ENCODE results near the gene RTF2. TPM values are rescaled to one million over a fixed set of nuclear protein-coding genes. Genes with fewer than 3 reads are reported as not detected.
A peak's percentile ranks its signal among the peaks of the same experiment; 100 is the strongest.

Gene RTF2
- total and polyA plus RNA-seq, 7 experiments from 2014 or later = 62.5 to 157 (median 81.2) TPM

DNA sequence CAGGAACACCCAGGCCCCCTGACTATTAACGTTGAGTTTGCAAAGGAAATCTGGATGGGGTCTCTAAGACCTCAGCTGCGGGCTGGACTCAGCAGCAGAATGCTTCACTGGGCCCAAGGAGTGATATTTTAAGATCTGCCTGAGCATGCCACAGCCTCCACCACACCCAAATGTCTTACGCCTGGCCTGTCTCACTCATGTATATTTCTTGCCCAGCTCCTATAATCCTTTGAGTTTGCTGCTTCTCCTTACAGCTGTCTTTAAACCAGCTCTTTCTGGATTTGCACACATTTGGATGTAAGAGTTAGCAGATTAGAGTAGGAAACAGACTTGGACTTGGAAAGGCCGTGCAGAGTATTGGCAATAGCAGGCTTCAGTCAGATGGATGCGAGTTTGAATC, 40.0 kb upstream of the RTF2 start:
- Mint-ChIP-seq H3K27ac (peak overlapping the region in 8 of 9 donors; percentile 52 to 99 (median 94)), H3K4me1 (peaks cover 38 to 80% (median 70%) of the 10 kb centered on the region in 7 donors), H3K36me3 (peaks cover 0 to 45% (median 19%) of the 10 kb centered on the region in 5 donors), H3K4me3 (peak overlapping the region in 9 of 10 donors; percentile 65 to 96 (median 87)), H3K9me3 (peaks cover 0 to 2% (median 0%) of the 10 kb centered on the region in 11 donors), H3K27me3 (no peaks in the 10 kb centered on the region)
- DNase-seq (no peak), ATAC-seq (no peak)
- H3K4me3 ChIP-seq (ENCODE audit: low read length) = no peak overlapping the region
- intact Hi-C loops (cut with micrococcal nuclease) = loop anchor here in 1 of 2 donors (2.0 kb wide), 1 partner anchor 16 kb away; the partner anchor contains the start of gene CASS4
- H3K9me3 ChIP-seq (ENCODE audit: control insufficient read depth in 2 of 3, low read length in 3 of 3) = no peaks in the 10 kb centered on the region
- H3K27me3 ChIP-seq (ENCODE audit: control insufficient read depth in 2 of 2, insufficient read depth in 2 of 2, low read length in 2 of 2) = no peaks in the 10 kb centered on the region
- POLR2A ChIA-PET = interaction anchor here (0.8 to 2.9 kb wide), 5 partner anchors 9 to 15 kb away, joined by 4 to 20 read pairs (median 6); partner anchors contain the start of gene CASS4
- peak overlapping the region; percentile 76 for H3K27ac ChIP-seq (ENCODE audit: low read depth, low read length)
- CTCF ChIA-PET = interaction anchor here (1.0 to 1.6 kb wide), 4 partner anchors 10 to 16 kb away, joined by 3 to 10 read pairs (median 3); partner anchors contain the start of gene CASS4
- peaks cover 19 to 22% of the 10 kb centered on the region in 2 donors for H3K4me1 ChIP-seq (ENCODE audit: control insufficient read depth in 2 of 2, insufficient read depth in 2 of 2, low read length in 2 of 2)
- H3K36me3 ChIP-seq (ENCODE audit: control insufficient read depth in 2 of 3, insufficient read depth in 3 of 3, low read length in 3 of 3) = no peaks in the 10 kb centered on the region

DNA sequence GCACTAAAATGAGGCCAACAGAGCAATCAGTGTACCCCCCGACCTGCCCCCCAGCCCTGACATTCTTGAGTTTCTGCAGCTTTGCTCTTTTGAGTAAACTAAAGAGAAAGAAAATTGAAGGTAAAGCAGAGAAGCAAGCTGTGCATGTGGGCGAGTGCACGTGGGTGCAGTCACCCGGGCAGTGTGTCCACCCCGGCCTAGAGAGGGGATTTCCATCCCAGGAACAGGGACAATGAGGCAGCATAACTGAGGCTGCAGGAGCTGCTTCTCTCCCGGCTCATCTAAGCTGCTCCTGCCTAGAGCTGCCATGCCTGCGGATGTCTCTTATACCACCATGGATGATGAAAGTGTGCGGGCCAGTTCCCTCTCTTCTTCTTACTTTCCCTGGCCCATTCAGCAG, 39.5 kb upstream of the RTF2 start:
- peaks cover 39 to 85% (median 74%) of the 10 kb centered on the region in 7 donors for H3K4me1 Mint-ChIP-seq
- ChIA-PET POLR2A (interaction anchor here (0.6 to 2.9 kb wide), 6 partner anchors 9 to 1029 kb away, joined by 3 to 20 read pairs (median 5); partner anchors contain the start of gene CASS4), CTCF (interaction anchor here (1.0 to 1.6 kb wide), 5 partner anchors 10 to 17 kb away, joined by 3 to 10 read pairs (median 3); partner anchors contain the start of gene CASS4)
- Histone ChIP-seq H3K4me1 (ENCODE audit: control insufficient read depth in 2 of 2, insufficient read depth in 2 of 2, low read length in 2 of 2) (peaks cover 22 to 24% of the 10 kb centered on the region in 2 donors), H3K4me3 (ENCODE audit: low read length) (peak overlapping the region; percentile 54), H3K27ac (ENCODE audit: low read depth, low read length) (peak overlapping the region; percentile 76), H3K27me3 (ENCODE audit: control insufficient read depth in 2 of 2, insufficient read depth in 2 of 2, low read length in 2 of 2) (no peaks in the 10 kb centered on the region), H3K36me3 (ENCODE audit: control insufficient read depth in 2 of 3, insufficient read depth in 3 of 3, low read length in 3 of 3) (no peaks in the 10 kb centered on the region), H3K9me3 (ENCODE audit: control insufficient read depth in 2 of 3, low read length in 3 of 3) (no peaks in the 10 kb centered on the region)
- peaks cover 0 to 2% (median 0%) of the 10 kb centered on the region in 11 donors for H3K9me3 Mint-ChIP-seq
- intact Hi-C loops (cut with micrococcal nuclease) = loop anchor here in 1 of 2 donors (1.0 to 2.0 kb wide), 2 partner anchors 8 to 16 kb away; partner anchors contain the start of gene CASS4
- no peaks in the 10 kb centered on the region for H3K27me3 Mint-ChIP-seq
- ATAC-seq (no peak), DNase-seq (no peak)
- H3K27ac Mint-ChIP-seq = peak overlapping the region; percentile 84 to 99 (median 94)
- H3K4me3 Mint-ChIP-seq = peak overlapping the region; percentile 77 to 96 (median 88)
- H3K36me3 Mint-ChIP-seq = peaks cover 0 to 50% (median 23%) of the 10 kb centered on the region in 5 donors

DNA sequence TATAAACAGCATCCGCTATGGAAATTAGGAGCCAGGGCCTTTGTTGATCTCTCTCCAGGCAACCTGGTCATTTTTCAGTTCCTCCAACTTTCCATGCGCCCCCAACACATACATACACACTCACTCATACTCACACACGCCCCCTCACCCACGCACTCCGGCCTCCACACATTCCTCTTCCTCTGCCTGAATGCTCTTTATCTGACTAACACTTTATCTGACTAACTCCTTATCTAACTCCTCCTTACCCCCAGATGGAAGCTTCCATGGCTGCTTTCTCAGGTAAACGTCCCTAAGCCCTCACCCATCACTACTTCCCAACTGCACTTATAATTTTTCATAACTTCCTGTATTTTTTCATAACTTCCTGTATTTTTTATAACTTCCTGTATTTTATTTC, 38.9 kb upstream of the RTF2 start:
- Histone ChIP-seq H3K27me3 (ENCODE audit: control insufficient read depth in 2 of 2, insufficient read depth in 2 of 2, low read length in 2 of 2) (no peaks in the 10 kb centered on the region), H3K4me1 (ENCODE audit: control insufficient read depth in 2 of 2, insufficient read depth in 2 of 2, low read length in 2 of 2) (peaks cover 22 to 26% of the 10 kb centered on the region in 2 donors), H3K36me3 (ENCODE audit: control insufficient read depth in 2 of 3, insufficient read depth in 3 of 3, low read length in 3 of 3) (no peaks in the 10 kb centered on the region), H3K9me3 (ENCODE audit: control insufficient read depth in 2 of 3, low read length in 3 of 3) (no peaks in the 10 kb centered on the region), H3K27ac (ENCODE audit: low read depth, low read length) (peak overlapping the region; percentile 76), H3K4me3 (ENCODE audit: low read length) (peak overlapping the region; percentile 54)
- peak overlapping the region; percentile 77 to 96 (median 88) for H3K4me3 Mint-ChIP-seq
- peaks cover 0 to 2% (median 0%) of the 10 kb centered on the region in 11 donors for H3K9me3 Mint-ChIP-seq
- no peaks in the 10 kb centered on the region for H3K27me3 Mint-ChIP-seq
- peaks cover 0 to 53% (median 26%) of the 10 kb centered on the region in 5 donors for H3K36me3 Mint-ChIP-seq
- peak overlapping the region; percentile 84 to 99 (median 94) for H3K27ac Mint-ChIP-seq
- peaks cover 39 to 89% (median 75%) of the 10 kb centered on the region in 7 donors for H3K4me1 Mint-ChIP-seq
- intact Hi-C loops (cut with micrococcal nuclease) = loop anchor here in 1 of 2 donors (1.0 to 2.0 kb wide), 2 partner anchors 8 to 17 kb away; partner anchors contain the start of gene CASS4
- DNase-seq (peak in 1 of 9 donors; percentile 53), ATAC-seq (no peak)
- ChIA-PET POLR2A (interaction anchor here (0.7 to 2.9 kb wide), 7 partner anchors 9 to 18 kb away, joined by 3 to 20 read pairs (median 6); partner anchors contain the start of gene CASS4), CTCF (interaction anchor here (1.1 to 1.6 kb wide), 3 partner anchors 10 to 13 kb away, joined by 3 to 10 read pairs (median 3); no protein-coding TSS in a partner anchor)

DNA sequence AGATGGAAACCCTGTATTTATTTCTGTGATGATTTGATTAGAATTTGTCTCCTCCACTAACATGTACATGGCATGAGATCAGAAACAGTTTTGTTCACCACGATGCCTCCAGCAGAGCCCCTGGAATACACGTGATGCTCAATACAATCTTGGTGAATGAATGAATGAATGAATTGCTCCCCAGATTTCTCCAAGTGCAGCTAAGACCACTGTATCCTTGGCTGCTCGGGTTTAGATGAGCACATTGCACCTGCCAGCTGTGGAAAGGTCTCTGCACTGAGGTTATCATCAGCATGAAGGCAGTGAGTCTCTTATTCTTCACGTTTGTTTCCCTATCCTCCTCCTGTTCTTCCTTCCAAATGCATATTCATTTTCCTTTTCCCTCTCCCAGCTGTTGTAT, 38.5 kb upstream of the RTF2 start:
- H3K4me3 ChIP-seq (ENCODE audit: low read length) = peak overlapping the region; percentile 54
- Mint-ChIP-seq H3K36me3 (peaks cover 0 to 50% (median 26%) of the 10 kb centered on the region in 5 donors), H3K27me3 (no peaks in the 10 kb centered on the region), H3K4me3 (peak overlapping the region; percentile 77 to 96 (median 88)), H3K27ac (peak overlapping the region; percentile 84 to 99 (median 94)), H3K9me3 (peaks cover 0 to 2% (median 0%) of the 10 kb centered on the region in 11 donors), H3K4me1 (peaks cover 37 to 88% (median 78%) of the 10 kb centered on the region in 7 donors)
- no peaks in the 10 kb centered on the region for H3K27me3 ChIP-seq (ENCODE audit: control insufficient read depth in 2 of 2, insufficient read depth in 2 of 2, low read length in 2 of 2)
- ATAC-seq (no peak), DNase-seq (no peak)
- H3K36me3 ChIP-seq (ENCODE audit: control insufficient read depth in 2 of 3, insufficient read depth in 3 of 3, low read length in 3 of 3) = no peaks in the 10 kb centered on the region
- intact Hi-C loops (cut with micrococcal nuclease) = loop anchor here in 1 of 2 donors (1.0 to 2.0 kb wide), 3 partner anchors 9 to 17 kb away; partner anchors contain the start of gene CASS4
- ChIA-PET POLR2A (interaction anchor here (0.6 to 2.9 kb wide), 6 partner anchors 9 to 17 kb away, joined by 3 to 20 read pairs (median 7); partner anchors contain the start of gene CASS4), CTCF (interaction anchor here (0.6 to 1.6 kb wide), 2 partner anchors 10 to 13 kb away, joined by 3 read pairs; no protein-coding TSS in a partner anchor)
- H3K27ac ChIP-seq (ENCODE audit: low read depth, low read length) = peak overlapping the region; percentile 76
- no peaks in the 10 kb centered on the region for H3K9me3 ChIP-seq (ENCODE audit: control insufficient read depth in 2 of 3, low read length in 3 of 3)
- peaks cover 22 to 26% of the 10 kb centered on the region in 2 donors for H3K4me1 ChIP-seq (ENCODE audit: control insufficient read depth in 2 of 2, insufficient read depth in 2 of 2, low read length in 2 of 2)

DNA sequence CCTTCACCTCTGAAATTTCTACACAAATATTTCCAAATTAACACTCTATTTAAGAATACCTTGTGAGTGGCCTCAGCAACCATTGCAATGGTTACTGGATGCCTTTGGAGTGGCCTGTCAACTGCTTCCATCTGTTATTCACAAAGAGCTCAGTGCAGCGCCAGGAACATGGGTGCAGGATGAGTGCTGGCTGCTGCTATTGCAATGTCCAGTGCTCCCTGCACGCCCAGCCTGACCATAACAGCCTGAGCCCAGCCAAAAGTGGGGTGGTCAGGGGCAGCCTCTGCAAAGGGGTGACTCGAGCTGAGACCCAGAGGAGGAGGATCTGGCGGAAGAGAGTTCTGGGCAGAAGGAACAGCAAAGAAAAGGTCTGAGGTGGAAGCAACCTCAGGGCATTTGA, 38.0 kb upstream of the RTF2 start:
- intact Hi-C loops (cut with micrococcal nuclease) = loop anchor here in 1 of 2 donors (1.0 kb wide), 1 partner anchor 10 kb away; no protein-coding TSS in a partner anchor
- Mint-ChIP-seq H3K9me3 (peaks cover 0 to 2% (median 0%) of the 10 kb centered on the region in 11 donors), H3K36me3 (peaks cover 0 to 52% (median 26%) of the 10 kb centered on the region in 5 donors), H3K27ac (peak overlapping the region; percentile 84 to 99 (median 94)), H3K4me1 (peaks cover 37 to 87% (median 78%) of the 10 kb centered on the region in 7 donors), H3K4me3 (peak overlapping the region in 9 of 10 donors; percentile 77 to 96 (median 88)), H3K27me3 (no peaks in the 10 kb centered on the region)
- H3K4me1 ChIP-seq (ENCODE audit: control insufficient read depth in 2 of 2, insufficient read depth in 2 of 2, low read length in 2 of 2) = peaks cover 22 to 26% of the 10 kb centered on the region in 2 donors
- H3K27ac ChIP-seq (ENCODE audit: low read depth, low read length) = peak overlapping the region; percentile 76
- no peaks in the 10 kb centered on the region for H3K27me3 ChIP-seq (ENCODE audit: control insufficient read depth in 2 of 2, insufficient read depth in 2 of 2, low read length in 2 of 2)
- ChIA-PET CTCF (interaction anchor here (0.6 kb wide), 1 partner anchor 9 kb away, joined by 3 read pairs; no protein-coding TSS in a partner anchor), POLR2A (interaction anchor here (0.6 to 4.9 kb wide), 6 partner anchors 9 to 18 kb away, joined by 3 to 24 read pairs (median 6); partner anchors contain the start of gene CASS4)
- DNase-seq (no peak), ATAC-seq (no peak)
- H3K36me3 ChIP-seq (ENCODE audit: control insufficient read depth in 2 of 3, insufficient read depth in 3 of 3, low read length in 3 of 3) = no peaks in the 10 kb centered on the region
- H3K4me3 ChIP-seq (ENCODE audit: low read length) = no peak overlapping the region
- no peaks in the 10 kb centered on the region for H3K9me3 ChIP-seq (ENCODE audit: control insufficient read depth in 2 of 3, low read length in 3 of 3)

DNA sequence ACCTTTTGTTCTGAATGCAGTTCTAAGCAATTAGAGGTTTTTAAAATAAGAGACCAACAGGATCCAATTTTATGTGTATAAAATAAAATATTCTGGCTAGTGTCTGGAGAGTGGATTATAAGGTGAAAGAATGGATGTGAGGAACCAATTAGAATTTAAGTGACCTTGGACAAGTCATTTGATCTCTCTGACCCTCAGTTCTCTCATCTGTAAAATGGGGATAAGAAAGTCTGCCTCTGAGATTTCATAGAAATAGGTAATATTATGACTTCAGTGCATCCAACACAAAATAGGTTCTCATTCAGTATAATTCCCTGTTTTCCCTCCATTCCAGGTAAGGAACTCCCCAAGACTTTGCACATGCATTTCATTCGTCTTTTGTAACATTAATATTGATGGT, 37.5 kb upstream of the RTF2 start:
- H3K27me3 Mint-ChIP-seq = no peaks in the 10 kb centered on the region
- H3K4me1 Mint-ChIP-seq = peaks cover 37 to 84% (median 75%) of the 10 kb centered on the region in 7 donors
- peaks cover 0 to 2% (median 0%) of the 10 kb centered on the region in 11 donors for H3K9me3 Mint-ChIP-seq
- intact Hi-C loops (cut with micrococcal nuclease) = loop anchor here in 1 of 2 donors (1.0 kb wide), 1 partner anchor 9 kb away; no protein-coding TSS in a partner anchor
- H3K27ac Mint-ChIP-seq = peak overlapping the region in 8 of 9 donors; percentile 9 to 99 (median 94)
- Histone ChIP-seq H3K36me3 (ENCODE audit: control insufficient read depth in 2 of 3, insufficient read depth in 3 of 3, low read length in 3 of 3) (no peaks in the 10 kb centered on the region), H3K9me3 (ENCODE audit: control insufficient read depth in 2 of 3, low read length in 3 of 3) (no peaks in the 10 kb centered on the region), H3K4me3 (ENCODE audit: low read length) (no peak overlapping the region), H3K27me3 (ENCODE audit: control insufficient read depth in 2 of 2, insufficient read depth in 2 of 2, low read length in 2 of 2) (no peaks in the 10 kb centered on the region), H3K27ac (ENCODE audit: low read depth, low read length) (no peak overlapping the region), H3K4me1 (ENCODE audit: control insufficient read depth in 2 of 2, insufficient read depth in 2 of 2, low read length in 2 of 2) (peaks cover 22 to 26% of the 10 kb centered on the region in 2 donors)
- peaks cover 0 to 50% (median 24%) of the 10 kb centered on the region in 5 donors for H3K36me3 Mint-ChIP-seq
- POLR2A ChIA-PET = interaction anchor here (1.2 to 4.9 kb wide), 4 partner anchors 9 to 18 kb away, joined by 6 to 24 read pairs (median 7); partner anchors contain the start of gene CASS4
- ATAC-seq (no peak), DNase-seq (no peak)
- CTCF ChIA-PET = no interaction called here
- H3K4me3 Mint-ChIP-seq = peak overlapping the region in 5 of 10 donors; percentile 2 to 96 (median 84)

Data from naive thymus-derived CD4-positive, alpha-beta T cell (primary cell).